D721Med (cell line): ENCODE data around the gene NACAD.

Source experiments
- DNase-seq: peaks from one replicate; pipeline ENCODE4 v3.0.0; 2011; ENCODE audit warnings: low spot score; ENCODE audit not compliant: insufficient read length
- FAIRE-seq: peaks from 2 replicates; lab custom pipeline; 2011; peaks lifted over from hg19 to GRCh38; lab: Jason Lieb, UNC
- CTCF ChIP-seq: IDR thresholded peaks from 2 replicates; pipeline ENCODE4 v1.5.1; 2012; ENCODE audit warnings: mild to moderate bottlenecking, control low read depth; ENCODE audit not compliant: insufficient read depth; ENCODE audit errors: missing control alignments

Gene NACAD

GRCh38 chr7:45077579-45077978 lies 11.2 kb downstream of the NACAD start:
- FAIRE-seq: no peak
- TF ChIP-seq CTCF: no peak
- DNase-seq: no peak

- DNase-seq (no peak), FAIRE-seq (no peak)
- no peak for TF ChIP-seq CTCF
Observed at GRCh38 chr7:45076946-45077345, 11.8 kb downstream of the NACAD start.

GRCh38 chr7:45075871-45076796 lies 12.6 kb downstream of the NACAD start:
- no peak for TF ChIP-seq CTCF
- DNase-seq (no peak), FAIRE-seq (no peak)

- TF ChIP-seq CTCF: no peak
- no peak for FAIRE-seq
- no peak for DNase-seq
Observed at GRCh38 chr7:45075355-45075644, 13.5 kb downstream of the NACAD start.

- no peak for FAIRE-seq
- TF ChIP-seq CTCF: no peak
- no peak for DNase-seq
Observed at GRCh38 chr7:45074528-45075354, 14.0 kb downstream of the NACAD start.

GRCh38 chr7:45073786-45074527 lies 14.8 kb downstream of the NACAD start:
- TF ChIP-seq CTCF: no peak
- FAIRE-seq: no peak
- DNase-seq: no peak
